Measurements from ENCODE around the gene KMT2E. TPM values are rescaled to one million over a fixed set of nuclear protein-coding genes. Genes with fewer than 3 reads are reported as not detected.
"Not testable (repeated sequence)": the region's sequence is repeated elsewhere in the genome, so short reads cannot be mapped to it uniquely, and the experiment has no call there.

KMT2E gene
- total and polyA plus RNA-seq, 2 donors (not counting 1 experiment from before 2014, with no cell fraction given): 32.4 to 328 TPM

DNA sequence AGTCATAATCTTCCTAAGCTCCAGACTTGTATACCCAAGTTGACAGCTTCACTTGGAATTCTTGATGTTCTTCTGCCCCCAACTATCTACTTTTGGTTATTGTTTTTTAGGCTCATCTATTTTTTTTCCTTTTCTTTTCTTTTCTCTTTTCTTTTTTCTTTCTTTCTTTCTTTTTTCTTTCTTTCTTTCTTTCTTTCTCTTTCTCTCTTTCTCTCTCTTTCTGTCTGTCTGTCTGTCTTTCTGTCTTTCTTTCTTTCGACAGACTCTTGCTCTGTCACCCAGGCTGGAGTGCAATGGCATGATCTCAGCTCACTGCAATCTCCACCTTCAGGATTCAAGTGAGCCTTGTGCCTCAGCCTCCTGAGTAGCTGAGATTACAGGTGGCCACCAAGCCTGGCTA lies 36.5 kb downstream of the KMT2E start:
- no peaks in the 10 kb centered on the region for H3K27me3 Mint-ChIP-seq
- H3K9ac ChIP-seq (ENCODE audit: low read length): no peak overlapping the region
- H3K4me2 ChIP-seq (replicated peaks; ENCODE audit: low read depth, low read length, poor library complexity, severe bottlenecking): no peak overlapping the region
- H2AFZ ChIP-seq (ENCODE audit: insufficient read depth, low read depth, low read length, poor library complexity, severe bottlenecking): no peak overlapping the region
- peaks cover 100% of the 10 kb centered on the region for H3K79me2 ChIP-seq (ENCODE audit: control insufficient read depth, insufficient read depth, low read length)
- peaks cover 17 to 57% of the 10 kb centered on the region in 2 experiments for H3K36me3 ChIP-seq (replicated peaks in 1 of 2; ENCODE audit: control extremely low read depth in 1 of 2, control insufficient read depth in 1 of 2, extremely low read depth in 1 of 2, insufficient read depth in 2 of 2, low read length in 1 of 2)
- ChIA-PET POLR2A (no interaction called here), CTCF (interaction anchor here (6.0 kb wide), 1 partner anchor 69 kb away, joined by 31 read pairs; no protein-coding TSS in a partner anchor)
- H4K20me1 ChIP-seq (ENCODE audit: control insufficient read depth, insufficient read depth, low read length, poor library complexity, severe bottlenecking): peaks cover 54% of the 10 kb centered on the region
- intact Hi-C loops (cut with micrococcal nuclease): no loop called here
- H3K4me3 ChIP-seq (ENCODE audit: control extremely low read depth in 1 of 5, extremely low read depth in 1 of 5, insufficient read depth in 1 of 5, low read depth in 2 of 5, low read length in 4 of 5): no peak overlapping the region
- 100% methylated on average over 1 of the region's 1 CpG for WGBS (ENCODE audit: insufficient coverage)
- H3K27ac Mint-ChIP-seq: peak overlapping the region; percentile 68
- no peaks in the 10 kb centered on the region for H3K9me3 ChIP-seq (ENCODE audit: control extremely low read depth in 1 of 3, control insufficient read depth in 2 of 3, insufficient read depth in 1 of 3, low read length in 2 of 3)
- no peak overlapping the region for H3K4me3 Mint-ChIP-seq
- peaks cover 26% of the 10 kb centered on the region for H3K4me1 Mint-ChIP-seq
- no peaks in the 10 kb centered on the region for H3K9me3 Mint-ChIP-seq (ENCODE audit: insufficient read depth)
- ATAC-seq (ENCODE audit: low read depth): no peak
- peak overlapping the region in 1 of 2 donors; percentile 52 for H3K27ac ChIP-seq (ENCODE audit: low read length in 2 of 2)
- H3K4me1 ChIP-seq (ENCODE audit: control insufficient read depth in 2 of 2, insufficient read depth in 2 of 2, low read length in 2 of 2): no peaks in the 10 kb centered on the region
- H3K27me3 ChIP-seq (replicated peaks in 1 of 4; ENCODE audit: control extremely low read depth in 1 of 4, control insufficient read depth in 3 of 4, insufficient read depth in 4 of 4, low read length in 3 of 4): no peaks in the 10 kb centered on the region
- no peak for DNase-seq
- no peak for TF ChIP-seq EZH2 (IDR thresholded peaks at IDR 0.05; ENCODE audit: borderline replicate concordance, insufficient read depth, low read depth, low read length, poor library complexity, severe bottlenecking)
- TF ChIP-seq, protein P1, sequence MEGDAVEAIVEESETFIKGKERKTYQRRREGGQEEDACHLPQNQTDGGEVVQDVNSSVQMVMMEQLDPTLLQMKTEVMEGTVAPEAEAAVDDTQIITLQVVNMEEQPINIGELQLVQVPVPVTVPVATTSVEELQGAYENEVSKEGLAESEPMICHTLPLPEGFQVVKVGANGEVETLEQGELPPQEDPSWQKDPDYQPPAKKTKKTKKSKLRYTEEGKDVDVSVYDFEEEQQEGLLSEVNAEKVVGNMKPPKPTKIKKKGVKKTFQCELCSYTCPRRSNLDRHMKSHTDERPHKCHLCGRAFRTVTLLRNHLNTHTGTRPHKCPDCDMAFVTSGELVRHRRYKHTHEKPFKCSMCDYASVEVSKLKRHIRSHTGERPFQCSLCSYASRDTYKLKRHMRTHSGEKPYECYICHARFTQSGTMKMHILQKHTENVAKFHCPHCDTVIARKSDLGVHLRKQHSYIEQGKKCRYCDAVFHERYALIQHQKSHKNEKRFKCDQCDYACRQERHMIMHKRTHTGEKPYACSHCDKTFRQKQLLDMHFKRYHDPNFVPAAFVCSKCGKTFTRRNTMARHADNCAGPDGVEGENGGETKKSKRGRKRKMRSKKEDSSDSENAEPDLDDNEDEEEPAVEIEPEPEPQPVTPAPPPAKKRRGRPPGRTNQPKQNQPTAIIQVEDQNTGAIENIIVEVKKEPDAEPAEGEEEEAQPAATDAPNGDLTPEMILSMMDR (IDR thresholded peaks at IDR 0.05): no peak

DNA sequence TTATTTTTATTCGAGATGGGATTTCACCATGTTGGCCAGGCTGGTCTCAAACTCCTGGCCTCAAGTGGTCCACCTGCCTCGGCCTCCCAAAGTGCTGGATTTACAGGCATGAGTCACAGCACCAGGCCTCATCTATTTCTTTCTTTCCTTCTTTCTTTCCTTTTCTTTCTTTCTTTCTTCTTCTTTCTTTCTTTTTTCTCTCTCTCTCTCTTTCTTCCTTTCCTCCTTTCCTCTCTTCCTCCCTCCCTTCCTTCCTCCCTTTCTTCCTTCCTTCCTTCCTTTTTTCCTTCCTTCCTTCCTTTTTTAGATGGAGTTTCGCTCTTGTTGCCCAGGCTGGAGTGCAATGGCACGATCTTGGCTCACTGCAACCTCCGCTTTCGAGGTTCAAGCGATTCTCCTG lies 36.9 kb downstream of the KMT2E start:
- H3K9ac ChIP-seq (ENCODE audit: low read length); H3K4me3 ChIP-seq (ENCODE audit: control extremely low read depth in 1 of 5, extremely low read depth in 1 of 5, insufficient read depth in 1 of 5, low read depth in 2 of 5, low read length in 4 of 5); H3K27me3 Mint-ChIP-seq; ATAC-seq (ENCODE audit: low read depth); H2AFZ ChIP-seq (ENCODE audit: insufficient read depth, low read depth, low read length, poor library complexity, severe bottlenecking); H3K27me3 ChIP-seq (replicated peaks in 1 of 4; ENCODE audit: control extremely low read depth in 1 of 4, control insufficient read depth in 3 of 4, insufficient read depth in 4 of 4, low read length in 3 of 4); H3K4me3 Mint-ChIP-seq; H3K9me3 Mint-ChIP-seq (ENCODE audit: insufficient read depth); H3K4me2 ChIP-seq (replicated peaks; ENCODE audit: low read depth, low read length, poor library complexity, severe bottlenecking); POLR2A ChIA-PET; intact Hi-C loops (cut with micrococcal nuclease); H3K27ac Mint-ChIP-seq; H3K4me1 ChIP-seq (ENCODE audit: control insufficient read depth in 2 of 2, insufficient read depth in 2 of 2, low read length in 2 of 2); DNase-seq; H3K9me3 ChIP-seq (ENCODE audit: control extremely low read depth in 1 of 3, control insufficient read depth in 2 of 3, insufficient read depth in 1 of 3, low read length in 2 of 3): not testable (repeated sequence)
- 96% methylated on average over 7 of the region's 7 CpGs for WGBS (ENCODE audit: insufficient coverage)
- Histone ChIP-seq H3K27ac (ENCODE audit: low read length in 2 of 2) (peak overlapping the region in 1 of 2 donors; percentile 52), H3K79me2 (ENCODE audit: control insufficient read depth, insufficient read depth, low read length) (peaks cover 100% of the 10 kb centered on the region), H4K20me1 (ENCODE audit: control insufficient read depth, insufficient read depth, low read length, poor library complexity, severe bottlenecking) (peaks cover 54% of the 10 kb centered on the region), H3K36me3 (replicated peaks in 1 of 2; ENCODE audit: control extremely low read depth in 1 of 2, control insufficient read depth in 1 of 2, extremely low read depth in 1 of 2, insufficient read depth in 2 of 2, low read length in 1 of 2) (peaks cover 17 to 56% of the 10 kb centered on the region in 2 experiments)
- CTCF ChIA-PET: interaction anchor here (0.9 to 6.0 kb wide), 5 partner anchors 9 to 123 kb away, joined by 3 to 31 read pairs (median 3); no protein-coding TSS in a partner anchor
- peaks cover 27% of the 10 kb centered on the region for H3K4me1 Mint-ChIP-seq
